H1 (cell line): ENCODE results near the gene STX18.

ENCODE experiments used
- CTCF ChIP-seq, 3 experiments: IDR thresholded peaks; 1 replicate in 2 of 3; 2 replicates in 1 of 3; pipeline versions ENCODE4 v1.5.1 to v1.6.1; 2011; ENCODE audit warnings: low read length in 3 of 3, mild to moderate bottlenecking in 3 of 3, inconsistent platforms in 2 of 3, low read depth in 1 of 3, moderate library complexity in 1 of 3; ENCODE audit not compliant: insufficient read depth in 1 of 3; ENCODE audit errors: control extremely low read depth in 1 of 3
- EZH2 ChIP-seq: fragments of 200-600 bp; sonication (generic); IDR thresholded peaks from 2 replicates; pipeline ENCODE4 v1.7.1; 2012; ENCODE audit warnings: low read depth, mild to moderate bottlenecking, moderate library complexity, low read length, inconsistent platforms; ENCODE audit not compliant: severe bottlenecking
- SIN3A ChIP-seq, 2 experiments: IDR thresholded peaks in 1 of 2; conservative IDR thresholded peaks in 1 of 2; 2 replicates each; pipeline ENCODE4 v1.6.1; 2011 to 2012; ENCODE audit warnings: low read length in 2 of 2, improper control_type of control experiment in 1 of 2, low read depth in 1 of 2, mild to moderate bottlenecking in 1 of 2
- TAF1 ChIP-seq: IDR thresholded peaks from 2 replicates; pipeline ENCODE4 v1.6.1; 2011; ENCODE audit warnings: mild to moderate bottlenecking, low read depth, low read length

GRCh38 chr4:4554234-4554633 lies 12.4 kb upstream of the STX18 start:
- TF ChIP-seq EZH2 (no peak), CTCF (IDR thresholded peaks at IDR 0.05; ENCODE audit: control extremely low read depth in 1 of 3, insufficient read depth in 1 of 3, low read depth in 1 of 3, low read length in 3 of 3) (no peak), TAF1 (no peak), SIN3A (conservative IDR thresholded peaks at IDR 0.05 in 1 of 2, IDR thresholded peaks at IDR 0.05 in 1 of 2; ENCODE audit: low read depth in 1 of 2, low read length in 2 of 2) (no peak)
